Measurements from ENCODE around the gene ZSCAN9. TPM values are rescaled to one million over a fixed set of nuclear protein-coding genes. Genes with fewer than 3 reads are reported as not detected.

Gene ZSCAN9
- total RNA-seq, 4 donors from 2014 or later = 11.9 to 22.2 (median 14.2) TPM

- no peak for DNase-seq (ENCODE audit: low spot score in 2 of 2)
- Histone ChIP-seq H3K4me3 (no peak overlapping the region), H3K4me1 (peaks cover 0 to 31% (median 5%) of the 10 kb centered on the region in 4 donors), H3K36me3 (no peaks in the 10 kb centered on the region), H3K27me3 (no peaks in the 10 kb centered on the region), H3K9me3 (peaks cover 0 to 24% (median 0%) of the 10 kb centered on the region in 4 donors), H3K27ac (no peak overlapping the region)
- 34 to 39% methylated on average over 2 of the region's 2 CpGs for WGBS, 2 donors
- TF ChIP-seq POLR2A (IDR thresholded peaks at IDR 0.05) (no peak), EP300 (IDR thresholded peaks at IDR 0.05) (no peak), CTCF (IDR thresholded peaks at IDR 0.05) (no peak)
Measured at GRCh38 chr6:28263922-28264321, 38.8 kb downstream of the ZSCAN9 start.

DNA sequence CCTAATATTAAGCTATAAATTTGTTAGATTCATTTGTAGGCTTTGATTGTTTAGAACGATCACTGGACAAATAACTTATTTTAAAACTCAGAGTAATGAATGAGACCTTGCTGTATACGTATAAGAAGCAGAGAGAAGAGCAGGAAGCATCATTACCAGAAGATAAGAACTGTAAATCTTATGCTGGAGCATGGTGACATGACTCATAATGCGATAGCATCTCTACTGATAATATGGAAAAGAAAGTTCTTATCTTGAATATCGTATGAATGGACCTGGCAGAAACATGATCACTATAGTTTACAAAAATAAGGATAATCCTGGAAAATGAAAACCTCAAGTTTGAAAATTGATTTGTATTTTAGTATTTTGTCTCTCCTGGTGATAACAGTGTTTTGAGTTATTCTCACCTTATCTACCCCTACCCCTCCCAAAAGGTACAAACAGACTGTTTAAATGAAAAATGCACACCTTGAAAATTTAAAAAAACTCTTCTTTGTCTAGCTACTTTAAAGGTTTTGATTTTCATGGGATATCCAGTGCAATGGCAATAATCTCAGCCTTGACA lies 39.8 kb downstream of the ZSCAN9 start:
- 69 to 70% methylated on average over 4 of the region's 4 CpGs for WGBS, 2 donors
- peaks cover 0 to 31% (median 2%) of the 10 kb centered on the region in 4 donors for H3K4me1 ChIP-seq
- peaks cover 0 to 2% (median 0%) of the 10 kb centered on the region in 3 donors for H3K36me3 ChIP-seq
- no peak for DNase-seq (ENCODE audit: low spot score in 2 of 2)
- no peak overlapping the region for H3K4me3 ChIP-seq
- H3K27ac ChIP-seq = no peak overlapping the region
- TF ChIP-seq POLR2A (IDR thresholded peaks at IDR 0.05) (no peak), CTCF (IDR thresholded peaks at IDR 0.05) (no peak), EP300 (IDR thresholded peaks at IDR 0.05) (no peak)
- H3K27me3 ChIP-seq = no peaks in the 10 kb centered on the region
- peaks cover 0 to 14% (median 0%) of the 10 kb centered on the region in 4 donors for H3K9me3 ChIP-seq

GRCh38 chr6:28266563-28266961 lies 41.5 kb downstream of the ZSCAN9 start:
- peaks cover 0 to 13% (median 0%) of the 10 kb centered on the region in 3 donors for H3K36me3 ChIP-seq
- no peak for DNase-seq (ENCODE audit: low spot score in 2 of 2)
- 5 to 8% methylated on average over 5 of the region's 5 CpGs for WGBS, 2 donors
- H3K27me3 ChIP-seq = no peaks in the 10 kb centered on the region
- no peaks in the 10 kb centered on the region for H3K9me3 ChIP-seq
- H3K4me3 ChIP-seq = peak overlapping the region; percentile 10 to 90 (median 60)
- H3K27ac ChIP-seq = peak overlapping the region; percentile 57 to 93 (median 86)
- TF ChIP-seq POLR2A (IDR thresholded peaks at IDR 0.05) (no peak), CTCF (IDR thresholded peaks at IDR 0.05) (no peak), EP300 (IDR thresholded peaks at IDR 0.05) (no peak)
- H3K4me1 ChIP-seq = peaks cover 0 to 31% (median 2%) of the 10 kb centered on the region in 4 donors

GRCh38 chr6:28266962-28267694 lies 42.1 kb downstream of the ZSCAN9 start, which contains the start of gene ZSCAN26:
ZSCAN26 (plus strand) TSS chr6:28267143; CDS start chr6:28271920, 4,777 bp downstream.
- Histone ChIP-seq H3K27ac (peak within 1 kb of the TSS; percentile 57 to 93 (median 86)), H3K27me3 (no peaks in the 10 kb centered on the region), H3K4me1 (peaks cover 0 to 31% (median 2%) of the 10 kb centered on the region in 4 donors), H3K4me3 (peak within 1 kb of the TSS; percentile 41 to 90 (median 77)), H3K9me3 (no peaks in the 10 kb centered on the region), H3K36me3 (peaks cover 0 to 18% (median 0%) of the 10 kb centered on the region in 3 donors)
- WGBS, 2 donors = 0 to 1% methylated on average over 24 to 32 of the region's 32 CpGs
- peak; percentile 49 to 74 for DNase-seq (ENCODE audit: low spot score in 2 of 2)
- peak; percentile 37 to 88 for TF ChIP-seq EP300 (IDR thresholded peaks at IDR 0.05)
- TF ChIP-seq CTCF (IDR thresholded peaks at IDR 0.05) = no peak

DNA sequence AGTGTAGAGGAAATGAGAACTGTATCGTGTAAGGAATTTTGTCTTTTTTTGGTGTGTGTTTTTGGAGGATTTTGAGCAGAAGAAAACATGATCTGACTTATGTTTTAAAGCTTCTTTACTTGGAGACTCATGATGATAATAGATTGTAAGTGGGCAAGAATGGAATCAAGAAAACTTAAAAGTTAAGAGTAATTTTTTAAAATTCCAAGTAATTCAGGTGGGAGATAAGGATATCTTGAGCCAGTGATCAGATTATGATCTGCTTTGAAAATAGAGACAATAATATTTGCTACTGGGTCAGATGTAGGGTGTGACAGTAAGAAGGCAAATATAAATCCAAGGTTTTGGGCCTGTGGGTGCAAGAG lies 42.6 kb downstream of the ZSCAN9 start:
- Histone ChIP-seq H3K4me3 (peak overlapping the region; percentile 41 to 90 (median 77)), H3K27ac (peak overlapping the region in 3 of 4 donors; percentile 86 to 93 (median 87)), H3K4me1 (peaks cover 0 to 31% (median 2%) of the 10 kb centered on the region in 4 donors), H3K36me3 (peaks cover 0 to 24% (median 0%) of the 10 kb centered on the region in 3 donors), H3K9me3 (no peaks in the 10 kb centered on the region), H3K27me3 (no peaks in the 10 kb centered on the region)
- WGBS, 2 donors = 0 to 2% methylated on average over 1 of the region's 1 CpG
- DNase-seq (ENCODE audit: low spot score in 2 of 2) = no peak
- no peak for TF ChIP-seq POLR2A (IDR thresholded peaks at IDR 0.05)
- TF ChIP-seq EP300 (IDR thresholded peaks at IDR 0.05) = no peak
- no peak for TF ChIP-seq CTCF (IDR thresholded peaks at IDR 0.05)
